GM19351 (cell line): Measurements from ENCODE around the gene FAM181A.
A peak's percentile ranks its signal among the peaks of the same experiment; 100 is the strongest.

ENCODE experiments used
- ATAC-seq: cut with Tn5 transposase; IDR thresholded peaks from one replicate; pipeline ENCODE4 v1.9.1; 2021; ENCODE audit warnings: mild to moderate bottlenecking, moderate library complexity; ENCODE audit not compliant: unreplicated experiment

FAM181A gene

DNA sequence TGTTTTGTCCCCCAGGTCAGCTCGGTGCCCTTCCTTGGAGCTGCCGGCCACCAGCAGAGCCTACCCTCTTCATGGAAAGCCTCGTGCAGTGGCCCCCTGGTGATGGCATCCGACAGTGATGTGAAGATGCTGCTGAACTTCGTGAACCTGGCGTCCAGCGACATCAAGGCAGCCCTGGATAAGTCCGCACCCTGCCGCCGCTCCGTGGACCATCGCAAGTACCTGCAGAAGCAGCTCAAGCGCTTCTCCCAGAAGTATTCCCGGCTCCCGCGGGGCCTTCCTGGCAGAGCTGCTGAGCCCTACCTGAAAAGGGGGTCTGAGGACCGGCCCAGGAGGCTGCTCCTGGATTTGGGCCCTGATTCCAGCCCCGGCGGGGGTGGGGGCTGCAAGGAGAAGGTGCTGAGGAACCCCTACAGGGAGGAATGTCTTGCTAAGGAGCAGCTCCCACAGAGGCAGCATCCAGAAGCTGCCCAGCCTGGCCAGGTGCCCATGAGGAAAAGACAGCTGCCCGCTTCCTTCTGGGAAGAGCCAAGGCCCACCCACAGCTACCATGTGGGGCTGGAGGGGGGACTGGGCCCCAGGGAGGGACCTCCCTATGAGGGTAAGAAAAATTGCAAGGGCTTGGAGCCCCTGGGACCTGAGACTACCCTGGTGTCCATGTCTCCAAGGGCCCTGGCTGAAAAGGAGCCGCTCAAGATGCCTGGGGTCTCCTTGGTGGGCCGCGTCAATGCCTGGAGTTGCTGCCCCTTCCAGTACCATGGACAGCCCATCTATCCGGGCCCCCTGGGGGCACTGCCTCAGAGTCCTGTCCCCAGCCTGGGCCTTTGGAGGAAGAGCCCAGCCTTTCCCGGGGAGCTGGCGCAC lies 1.3 kb downstream of the FAM181A start:
- no peak for ATAC-seq

DNA sequence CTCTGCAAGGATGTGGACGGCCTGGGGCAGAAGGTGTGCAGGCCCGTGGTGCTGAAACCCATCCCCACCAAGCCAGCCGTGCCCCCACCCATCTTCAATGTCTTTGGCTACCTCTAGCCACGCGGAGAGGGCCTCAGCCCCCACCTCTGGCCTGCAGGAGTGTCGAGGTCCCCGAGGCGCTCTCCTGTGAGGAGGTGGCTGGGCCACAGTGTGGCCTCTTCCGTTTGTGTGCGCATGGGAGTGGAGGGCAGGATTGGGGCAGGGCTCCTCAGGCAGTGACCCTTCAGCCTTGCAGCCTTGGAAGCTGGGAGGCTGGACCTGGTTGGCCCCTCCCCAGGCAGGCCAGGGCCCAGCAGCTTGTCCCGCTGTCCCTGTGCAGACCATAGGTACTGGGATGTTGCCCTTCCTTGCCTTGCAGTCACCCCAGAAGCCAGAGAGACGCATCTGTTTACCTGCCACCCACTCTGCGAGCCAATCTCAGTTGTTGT lies 1.9 kb downstream of the FAM181A start:
- no peak for ATAC-seq

DNA sequence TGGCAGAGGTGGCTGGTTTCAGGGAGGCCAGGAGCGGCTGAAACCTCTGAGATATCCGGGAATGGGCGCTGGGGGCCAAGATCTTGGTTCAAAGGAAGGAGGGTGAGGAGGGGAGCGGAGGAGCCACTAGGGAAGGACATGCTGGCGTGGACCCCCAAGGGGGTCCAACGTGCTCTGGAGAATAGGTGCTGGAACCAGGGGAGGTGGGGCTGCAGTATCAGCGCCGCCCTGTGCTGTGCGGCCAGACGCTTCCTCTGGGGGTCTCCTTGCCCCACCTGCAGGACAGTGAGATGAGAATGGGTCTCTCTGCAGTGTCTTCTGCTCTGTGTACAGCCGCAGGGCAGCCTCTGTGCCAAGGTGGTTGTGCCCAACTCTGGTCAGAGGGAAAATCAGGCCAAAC lies 2.5 kb downstream of the FAM181A start:
- no peak for ATAC-seq

DNA sequence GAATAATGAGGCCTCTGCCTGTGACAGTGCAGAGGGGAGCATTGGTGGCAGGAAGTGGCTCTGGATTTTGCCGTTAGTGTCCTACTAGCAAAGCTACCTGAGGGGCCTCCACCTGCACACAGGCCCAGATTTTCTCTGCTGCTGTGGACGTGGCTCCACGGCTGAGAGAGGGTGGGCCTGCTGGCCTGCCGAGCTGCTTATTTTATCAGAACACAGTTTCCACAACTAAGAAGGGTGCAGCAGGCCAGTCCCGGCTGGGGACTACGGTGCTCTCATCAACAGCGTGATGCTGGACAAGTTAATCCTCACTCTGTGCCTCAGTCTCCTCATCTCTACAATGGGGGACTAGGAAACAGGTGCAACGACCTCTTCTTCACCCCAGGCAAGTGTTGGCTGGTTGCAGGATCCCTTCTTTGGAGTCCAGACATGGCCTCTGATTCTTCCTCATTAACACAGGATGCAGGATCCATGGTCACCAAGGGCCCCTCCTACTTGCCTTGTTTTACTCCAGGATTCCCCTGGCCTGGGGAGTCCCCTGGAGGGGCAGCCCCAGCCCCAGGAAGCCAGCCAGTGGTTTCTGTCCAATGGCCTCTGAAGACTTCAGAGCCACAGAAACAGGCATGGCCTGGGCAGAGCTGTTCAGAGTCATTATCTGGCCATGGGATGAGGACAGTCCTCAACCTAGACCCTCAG lies 3.3 kb downstream of the FAM181A start:
- no peak for ATAC-seq

DNA sequence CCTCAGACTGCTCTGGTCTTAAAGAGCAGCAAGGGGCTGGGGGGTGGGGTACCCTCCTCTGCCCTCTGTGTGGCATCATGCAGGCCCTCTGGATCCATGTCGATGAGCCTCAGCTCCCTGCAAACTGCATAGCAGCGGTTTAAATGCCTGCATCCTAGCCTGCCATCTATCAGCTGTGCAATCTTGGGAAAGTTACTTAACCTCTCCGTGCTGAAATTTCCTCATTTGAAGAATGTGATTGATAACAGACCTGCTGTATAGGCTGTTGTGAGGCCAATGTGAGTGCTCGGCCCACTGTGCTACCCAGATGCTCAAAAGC lies 3.8 kb downstream of the FAM181A start:
- ATAC-seq = no peak

DNA sequence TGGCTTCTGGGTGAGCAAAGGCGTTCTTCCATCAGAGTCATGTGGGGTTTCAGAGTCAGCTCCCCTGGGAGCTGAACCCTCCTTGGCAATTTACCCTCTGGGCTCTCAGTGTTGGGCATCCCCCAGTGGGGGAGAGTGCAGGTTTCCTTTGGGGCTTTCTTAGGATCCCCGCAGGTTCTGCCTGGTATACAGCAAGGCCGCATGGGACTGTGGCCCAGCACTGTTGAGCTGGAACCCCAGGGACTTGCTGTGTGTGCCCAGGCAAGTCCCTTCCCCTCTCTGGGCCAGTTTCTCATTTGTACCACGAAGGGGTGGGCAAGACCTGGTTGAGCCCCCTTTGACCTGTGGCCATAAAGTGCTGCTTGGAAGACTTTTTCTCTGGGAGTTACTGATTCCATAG lies 5.5 kb downstream of the FAM181A start:
- ATAC-seq = no peak

DNA sequence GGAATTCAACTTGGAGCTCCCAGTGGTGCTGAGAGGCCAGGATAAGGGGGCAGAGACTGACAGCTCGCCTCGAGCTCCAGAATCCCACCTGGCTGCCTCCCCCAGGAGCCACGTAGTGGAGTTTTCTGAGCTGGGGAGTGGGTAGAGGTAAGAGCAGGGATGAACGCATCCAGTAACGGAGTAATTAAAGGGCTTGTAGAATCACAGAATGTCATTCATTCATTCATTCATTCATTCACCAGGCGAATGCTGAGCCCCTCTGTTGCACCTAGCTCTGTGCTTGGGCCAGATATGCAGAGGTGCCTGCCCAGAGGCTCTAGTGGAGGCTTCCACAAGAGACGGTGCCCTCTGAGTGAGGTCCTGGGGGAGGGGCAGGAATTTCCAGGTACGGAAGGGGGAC lies 8.1 kb downstream of the FAM181A start:
- no peak for ATAC-seq

DNA sequence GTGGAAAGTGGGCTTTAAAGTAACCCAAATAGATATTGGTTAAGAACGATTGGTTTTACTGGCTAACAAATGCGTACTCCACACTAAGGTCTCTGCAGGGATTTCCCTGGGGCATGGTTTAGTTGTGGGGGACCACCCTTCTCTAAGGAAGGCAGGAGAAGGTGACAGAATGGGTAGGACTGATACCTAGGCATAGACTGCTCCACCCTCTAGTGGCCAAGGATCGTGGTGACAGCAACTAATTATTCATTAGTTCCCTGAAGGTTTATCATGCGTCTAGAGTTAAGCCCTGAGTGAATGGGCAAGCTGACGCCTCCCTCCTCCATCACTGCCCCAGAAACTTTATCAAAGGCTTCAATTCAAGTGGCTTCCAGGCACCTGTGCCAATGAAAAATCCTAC lies 9.1 kb downstream of the FAM181A start:
- peak; percentile 46 for ATAC-seq

DNA sequence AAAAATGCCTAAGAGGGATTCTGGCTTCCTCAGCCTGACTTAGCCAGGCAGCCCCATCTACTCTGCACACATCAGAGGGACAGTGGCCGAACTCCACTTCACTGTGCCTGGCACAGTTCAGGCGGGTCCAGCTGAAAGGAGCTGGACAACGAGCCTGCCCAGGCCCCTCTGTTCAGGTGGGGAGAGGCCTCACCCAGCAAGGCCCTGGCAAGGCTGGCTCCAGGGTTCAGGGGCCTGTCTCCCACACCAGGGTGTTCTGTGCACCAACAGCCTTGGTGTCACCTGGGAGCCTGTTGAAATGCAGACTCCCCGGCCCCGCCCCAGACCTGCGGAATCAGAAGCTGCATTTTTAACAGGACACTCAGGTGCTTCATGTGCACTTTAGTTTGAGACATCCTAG lies 9.8 kb downstream of the FAM181A start:
- ATAC-seq = no peak

DNA sequence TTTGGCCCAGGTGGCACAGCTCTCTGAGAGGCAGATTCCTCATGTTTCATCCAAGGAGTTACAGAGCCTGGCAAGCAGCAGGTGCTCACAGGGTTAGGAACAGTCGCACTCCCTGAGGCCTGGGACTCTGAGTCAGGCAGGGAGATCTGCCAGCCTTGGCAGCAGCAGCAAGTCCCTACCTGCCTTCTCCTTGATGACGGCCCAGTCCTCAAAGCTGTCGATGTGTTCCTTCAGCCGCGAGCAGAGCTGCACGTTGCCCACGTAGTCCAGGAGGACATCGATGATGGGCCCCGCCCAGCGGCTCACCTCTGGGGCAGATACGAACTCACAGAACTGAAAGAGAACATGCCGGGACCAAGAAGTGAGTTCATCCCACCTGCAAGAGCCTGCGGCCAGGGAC lies 10.4 kb downstream of the FAM181A start:
- ATAC-seq = no peak

DNA sequence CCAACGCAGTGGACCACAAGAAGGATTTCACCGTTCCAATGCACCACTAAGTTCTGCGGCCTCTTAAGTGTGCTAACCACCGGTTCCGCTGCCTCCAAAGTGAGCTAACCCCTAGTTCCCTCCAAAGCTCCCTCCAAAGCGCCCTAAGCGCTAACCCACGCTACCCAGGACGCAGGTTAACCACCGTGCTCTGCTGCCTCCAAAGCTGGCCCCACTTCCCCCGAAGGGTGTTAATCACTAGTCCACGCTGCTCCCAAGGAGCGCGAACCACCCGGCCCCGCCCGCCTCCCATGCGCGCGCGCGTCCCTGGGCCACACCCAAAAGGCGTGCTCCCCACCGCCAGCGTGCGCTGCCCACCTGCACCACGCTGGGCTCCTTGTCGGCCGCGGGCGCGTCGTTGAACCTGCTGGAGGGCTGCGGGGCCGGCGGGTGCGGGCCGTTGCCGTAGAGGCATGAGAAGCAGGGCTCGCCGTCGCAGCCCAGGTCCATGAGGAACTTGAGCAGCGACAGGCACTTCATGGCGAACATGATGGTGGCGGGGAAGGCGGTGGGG lies 11.7 kb downstream of the FAM181A start:
- no peak for ATAC-seq

DNA sequence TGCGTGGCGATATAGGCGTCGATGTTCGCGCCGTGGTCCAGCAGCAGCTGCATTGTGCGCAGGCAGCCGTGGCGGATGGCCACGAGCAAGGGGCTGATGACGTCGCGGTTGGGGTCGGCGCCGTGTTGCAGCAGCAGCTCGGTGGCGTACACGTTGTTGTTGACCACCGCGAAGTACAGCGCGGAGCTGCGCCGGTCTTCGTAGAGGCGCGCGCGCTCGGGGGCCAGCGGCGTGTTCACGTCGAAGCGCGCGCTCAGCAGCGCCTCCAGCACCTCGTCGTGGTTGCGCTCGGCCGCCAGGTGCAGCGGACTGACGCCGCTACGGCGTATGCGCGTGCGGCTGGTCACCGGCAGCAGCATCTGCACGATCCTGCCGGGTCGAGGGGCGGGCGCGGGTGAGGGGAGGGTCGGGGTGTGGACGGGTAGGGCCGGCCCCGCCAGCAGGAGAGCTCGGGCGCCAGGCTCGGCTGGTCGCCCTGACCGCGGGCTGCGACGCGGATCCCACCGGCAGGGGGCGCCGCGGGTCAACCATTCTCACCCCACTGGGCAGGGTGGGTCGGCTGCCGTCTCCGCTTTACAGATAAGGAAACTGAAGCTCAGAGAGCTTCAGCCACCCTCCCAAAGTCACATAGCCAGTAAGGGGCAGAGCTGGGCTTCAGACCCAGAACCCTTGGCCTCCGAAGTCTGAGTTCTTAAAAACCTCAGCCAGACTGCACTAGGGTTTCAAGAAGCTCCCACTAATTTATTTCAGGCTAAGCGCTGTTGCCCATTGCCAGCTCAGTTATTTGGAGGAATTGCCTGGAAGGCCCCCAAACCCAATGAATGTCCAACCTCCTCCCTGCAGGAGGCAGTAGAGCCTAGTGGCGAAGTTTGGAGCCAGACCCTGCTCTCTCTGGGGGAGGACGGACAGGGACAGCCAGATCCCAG lies 12.4 kb downstream of the FAM181A start:
- ATAC-seq = peak; percentile 84

DNA sequence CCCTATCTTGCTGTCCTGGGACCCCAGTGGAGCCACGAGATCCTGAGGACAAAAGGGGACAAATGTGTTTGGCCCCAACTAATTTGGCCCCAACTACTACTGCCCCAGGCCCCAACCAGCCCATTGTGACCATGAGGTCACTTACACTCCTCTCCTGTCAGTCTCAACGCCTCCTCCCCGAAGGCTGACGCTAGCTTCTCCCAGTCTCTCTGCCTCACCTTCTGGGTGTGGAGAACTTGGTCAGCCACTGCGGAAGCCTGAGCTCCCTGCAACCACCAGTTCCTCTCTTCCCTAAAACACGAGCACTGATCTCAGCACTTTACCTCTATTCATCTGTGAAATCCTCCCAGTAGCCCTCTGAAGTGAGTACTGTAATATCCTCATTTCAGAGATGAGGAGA lies 13.3 kb downstream of the FAM181A start:
- ATAC-seq = no peak

DNA sequence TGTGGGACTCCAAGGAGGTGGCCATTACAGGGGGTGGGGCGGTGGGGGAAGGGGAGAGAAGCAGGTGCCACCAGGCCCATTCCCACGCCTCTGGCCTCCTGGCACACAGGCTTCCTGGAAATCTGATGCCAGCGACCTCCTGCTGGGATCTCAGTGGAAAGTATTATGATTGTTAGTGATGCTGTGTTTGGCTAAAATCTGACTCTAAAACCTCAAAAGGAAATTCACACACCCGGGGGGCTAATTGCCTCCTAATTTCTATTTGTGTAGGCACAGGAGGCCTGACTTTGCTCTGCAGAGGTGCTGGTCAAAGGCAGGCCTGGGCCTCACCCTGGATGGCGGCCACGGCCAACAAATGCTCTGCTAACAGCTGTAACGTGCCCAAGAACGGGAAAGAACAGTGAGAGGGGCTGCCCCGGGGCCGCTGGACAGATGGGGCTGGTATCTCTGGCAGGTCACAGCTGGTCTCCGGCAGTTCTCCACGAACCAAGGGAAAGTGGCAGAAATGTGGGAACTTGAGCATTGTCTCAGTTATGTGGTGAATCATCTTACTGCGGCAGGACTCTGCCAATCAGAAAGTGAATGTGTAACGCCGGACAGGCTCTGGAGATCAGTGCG lies 14.3 kb downstream of the FAM181A start:
- no peak for ATAC-seq

DNA sequence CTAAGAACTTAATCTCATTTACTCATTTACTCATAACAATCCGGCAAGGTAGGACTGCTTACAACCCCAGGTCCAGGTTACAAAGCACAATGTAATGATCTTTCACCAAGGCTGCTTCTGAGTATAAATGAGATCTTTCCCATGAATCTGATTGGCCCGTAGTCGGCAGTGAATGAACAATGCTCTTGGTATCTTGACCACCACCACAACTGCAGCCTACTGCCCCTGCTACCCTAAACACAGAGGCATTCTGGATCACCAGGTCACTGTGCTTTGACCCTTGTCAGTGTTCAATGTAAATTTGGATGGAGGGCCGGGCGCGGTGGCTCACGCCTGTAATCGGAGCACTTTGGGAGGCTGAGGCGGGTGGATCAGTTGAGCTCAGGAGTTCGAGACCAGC lies 15.9 kb downstream of the FAM181A start:
- no peak for ATAC-seq

DNA sequence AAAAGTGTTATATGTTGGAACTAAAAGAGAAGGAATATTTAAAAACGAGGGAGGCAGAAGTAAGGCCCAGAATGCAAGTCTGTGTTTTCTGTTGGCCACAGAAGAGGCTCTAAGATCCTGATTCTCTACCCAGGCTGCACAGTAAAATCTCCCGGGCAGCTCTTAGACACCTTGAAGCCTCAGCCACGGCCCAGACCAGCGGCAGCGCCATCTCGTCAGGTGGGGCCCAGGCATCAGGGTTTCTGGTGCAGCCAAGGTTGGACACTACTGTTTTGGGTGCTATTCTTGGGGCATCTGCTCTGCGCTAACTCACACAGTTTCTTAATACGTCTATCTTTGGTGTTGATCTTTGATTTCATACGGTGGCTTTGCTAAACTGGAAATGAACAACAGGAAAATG lies 16.8 kb downstream of the FAM181A start:
- ATAC-seq = no peak

DNA sequence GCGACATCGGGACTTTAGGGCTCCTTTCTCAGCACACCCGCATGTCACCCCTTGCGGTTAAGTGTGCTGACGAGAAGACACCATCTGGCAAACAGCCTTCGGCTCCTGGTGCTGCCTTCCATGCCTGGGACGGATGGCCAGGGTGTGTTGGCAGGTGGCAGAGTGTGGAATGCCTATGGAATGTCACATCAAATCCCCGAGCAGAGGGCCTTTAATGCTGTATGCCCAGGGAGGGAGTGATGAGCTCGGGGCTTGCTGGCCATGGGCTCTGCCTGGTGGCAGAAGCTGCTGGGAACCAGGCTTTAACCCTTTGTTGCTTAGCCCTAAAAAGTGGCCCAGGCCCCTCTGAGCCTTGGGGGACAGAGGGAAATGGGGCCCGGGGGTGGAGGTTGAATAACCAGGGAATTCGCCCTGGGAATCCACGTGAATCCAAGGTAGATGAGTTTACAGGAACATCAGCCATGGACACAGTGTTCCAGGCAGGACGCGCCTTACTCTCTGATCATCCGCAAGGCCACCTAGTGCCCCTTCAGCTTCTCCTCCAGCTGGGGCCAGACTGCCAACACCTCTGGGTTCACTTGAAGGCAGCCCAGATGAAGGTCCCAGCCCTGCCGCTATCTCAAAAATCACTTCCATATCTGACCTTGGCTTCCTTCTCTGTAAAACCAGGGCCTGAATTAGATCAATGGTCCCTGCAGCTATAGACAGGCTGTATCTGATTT lies 17.4 kb downstream of the FAM181A start:
- no peak for ATAC-seq

DNA sequence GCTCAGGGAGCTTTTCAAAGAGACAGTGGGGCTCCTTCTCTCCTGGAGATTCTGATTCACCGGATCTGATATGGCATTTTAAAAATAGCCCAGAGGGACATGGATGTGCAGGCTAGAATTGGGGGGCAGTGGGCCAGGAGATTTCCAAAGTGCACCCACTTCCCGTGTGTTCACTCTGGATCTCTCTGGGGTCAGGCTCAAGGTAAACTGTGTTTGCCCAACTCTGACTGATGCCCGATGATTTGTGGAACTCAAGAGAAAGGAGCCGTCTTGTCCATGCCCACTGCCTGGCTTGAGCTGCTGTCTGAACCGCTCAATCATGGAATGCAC lies 17.9 kb downstream of the FAM181A start:
- no peak for ATAC-seq

DNA sequence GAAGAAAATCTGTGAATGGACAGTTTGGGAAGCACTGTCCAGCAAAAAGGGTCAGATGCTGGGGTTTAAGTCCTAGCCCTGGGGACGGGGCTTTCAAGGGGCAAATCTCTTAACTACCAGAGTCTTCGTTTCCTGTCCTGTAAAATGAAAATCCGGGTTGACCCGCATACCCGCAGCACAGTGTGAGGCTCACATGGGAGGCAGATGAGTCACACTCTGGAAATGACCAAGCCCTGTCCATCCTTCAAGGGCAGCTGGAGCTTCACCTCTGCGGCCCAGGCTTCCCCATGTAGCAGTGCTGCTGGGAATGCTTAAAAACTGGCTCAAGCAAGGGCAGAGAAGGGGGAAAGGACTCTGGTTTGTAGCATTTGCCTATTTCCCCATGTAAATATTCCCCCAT lies 19.0 kb downstream of the FAM181A start:
- ATAC-seq = no peak

DNA sequence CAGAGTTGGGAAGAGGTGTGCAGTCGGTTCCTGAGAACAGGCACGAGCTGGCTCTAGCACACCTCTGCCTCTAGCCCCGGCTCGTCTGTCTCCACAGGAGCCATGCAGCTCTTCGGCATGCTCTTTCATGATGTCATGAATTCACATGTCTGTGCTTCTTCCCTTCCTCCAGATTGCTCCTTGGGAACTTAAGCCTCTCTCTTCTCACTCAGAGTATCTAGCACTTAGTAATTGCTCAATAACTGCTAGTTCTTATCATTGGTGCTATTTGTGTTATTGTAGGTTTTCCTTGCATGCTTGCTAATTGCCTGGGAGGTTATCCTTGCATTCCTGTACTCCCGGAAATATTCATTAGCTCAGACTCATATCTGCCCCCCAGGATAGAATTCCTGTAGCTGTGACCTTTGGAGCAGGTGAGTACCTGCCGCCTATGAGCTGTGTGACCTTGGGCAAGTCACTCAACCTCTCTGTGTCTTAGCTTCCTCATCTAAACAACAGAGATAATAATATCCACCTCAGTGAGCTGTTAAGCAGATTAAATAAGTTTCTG lies 19.5 kb downstream of the FAM181A start:
- no peak for ATAC-seq
